HG03095 (cell line): ENCODE results near the gene STX8.

Experiments used
- ATAC-seq: cut with Tn5 transposase; IDR thresholded peaks from one replicate; pipeline ENCODE4 v1.9.1; 2021; ENCODE audit warnings: moderate library complexity; ENCODE audit not compliant: unreplicated experiment

Gene STX8

GRCh38 chr17:9308069-9308468 is 267.6 kb downstream of the STX8 start:
- no peak for ATAC-seq

- ATAC-seq, result no peak
Observed at GRCh38 chr17:9307313-9307998, 268.2 kb downstream of the STX8 start.

- no peak for ATAC-seq
Observed at GRCh38 chr17:9306086-9306485, 269.5 kb downstream of the STX8 start.

GRCh38 chr17:9299695-9300094 is 275.9 kb downstream of the STX8 start:
- no peak for ATAC-seq

GRCh38 chr17:9298776-9299295 is 276.8 kb downstream of the STX8 start:
- ATAC-seq, result no peak

- no peak for ATAC-seq
Observed at GRCh38 chr17:9298135-9298534, 277.5 kb downstream of the STX8 start.

- ATAC-seq, result no peak
Observed at GRCh38 chr17:9294661-9295210, 280.9 kb downstream of the STX8 start.

- ATAC-seq, result no peak
Observed at GRCh38 chr17:9292561-9292941, 283.1 kb downstream of the STX8 start.

- ATAC-seq, result no peak
Observed at GRCh38 chr17:9291912-9292560, 283.6 kb downstream of the STX8 start.

- ATAC-seq, result no peak
Observed at GRCh38 chr17:9290226-9290613, 285.4 kb downstream of the STX8 start.

GRCh38 chr17:9287306-9287705 is 288.3 kb downstream of the STX8 start:
- ATAC-seq, result no peak

GRCh38 chr17:9286434-9286833 is 289.2 kb downstream of the STX8 start:
- no peak for ATAC-seq

GRCh38 chr17:9285602-9286427 is 289.8 kb downstream of the STX8 start:
- ATAC-seq, result no peak

GRCh38 chr17:9284884-9285283 is 290.7 kb downstream of the STX8 start:
- ATAC-seq, result no peak

GRCh38 chr17:9283909-9284308 is 291.7 kb downstream of the STX8 start:
- no peak for ATAC-seq

- no peak for ATAC-seq
Observed at GRCh38 chr17:9279893-9280292, 295.7 kb downstream of the STX8 start.

GRCh38 chr17:9274973-9275372 is 300.6 kb downstream of the STX8 start:
- ATAC-seq, result no peak

GRCh38 chr17:9273428-9274391 is 301.9 kb downstream of the STX8 start:
- no peak for ATAC-seq

- ATAC-seq, result no peak
Observed at GRCh38 chr17:9272501-9273200, 303.0 kb downstream of the STX8 start.

GRCh38 chr17:9271989-9272388 is 303.6 kb downstream of the STX8 start:
- no peak for ATAC-seq
